CD4-positive, alpha-beta T cell (primary cell): ENCODE data around the gene MTHFD2. TPM values are rescaled to one million over a fixed set of nuclear protein-coding genes. Genes with fewer than 3 reads are reported as not detected.

ENCODE experiments used
- ATAC-seq: fragments of 200-7000 bp; cut with Tn5 transposase; one replicate; pipeline ENCODE4 v1.10.0; 2022; ENCODE audit warnings: mild to moderate bottlenecking; ENCODE audit not compliant: poor library complexity
- CTCF ChIA-PET: fragments of 350-600 bp; sonication (Branson Sonifier 250); formaldehyde crosslinking; loops from one replicate; lab custom pipeline; 2021; ENCODE audit warnings: antibody characterized with exemption, inconsistent platforms; lab: Charles Lee
- POLR2A ChIA-PET: fragments of 350-600 bp; sonication (Branson Sonifier 250); formaldehyde crosslinking; loops from one replicate; lab custom pipeline; 2021; ENCODE audit warnings: antibody characterized with exemption, inconsistent platforms; lab: Charles Lee
- DNase-seq, 14 experiments: peaks; one replicate each; pipeline ENCODE4 v3.0.0-alpha.2; 2013 to 2020; ENCODE audit warnings: mixed read lengths in 2 of 14
- H3K27ac ChIP-seq, 2 donors: one replicate each; pipeline versions ENCODE4 v1.5.1 to v1.7.0; 2013; ENCODE audit warnings: low read length in 2 of 2, low read depth in 1 of 2, mild to moderate bottlenecking in 1 of 2
- H3K27me3 ChIP-seq, 2 experiments: 1 replicate in 1 of 2; 2 replicates in 1 of 2; pipeline versions ENCODE4 v1.6.1 to v1.7.0; 2013; ENCODE audit warnings: low read length in 2 of 2, control low read depth in 1 of 2, mild to moderate bottlenecking in 1 of 2, moderate library complexity in 1 of 2; ENCODE audit not compliant: insufficient read depth in 2 of 2, control insufficient read depth in 1 of 2
- H3K36me3 ChIP-seq: one replicate; pipeline ENCODE4 v1.6.1; 2013; ENCODE audit warnings: low read length, control low read depth; ENCODE audit not compliant: insufficient read depth
- H3K4me1 ChIP-seq: one replicate; pipeline ENCODE4 v1.6.1; 2013; ENCODE audit warnings: low read length, control low read depth; ENCODE audit not compliant: insufficient read depth
- H3K4me3 ChIP-seq: one replicate; pipeline ENCODE4 v1.5.1; 2013; ENCODE audit warnings: mild to moderate bottlenecking, low read length, moderate library complexity
- H3K9me3 ChIP-seq, 2 experiments: 1 replicate in 1 of 2; 2 replicates in 1 of 2; pipeline versions ENCODE4 v1.6.1 to v1.7.0; 2013; ENCODE audit warnings: low read length in 2 of 2, mild to moderate bottlenecking in 2 of 2, control low read depth in 1 of 2, moderate library complexity in 1 of 2; ENCODE audit not compliant: control insufficient read depth in 1 of 2, insufficient read depth in 1 of 2
- H3K27ac Mint-ChIP-seq: one replicate; pipeline ENCODE4 v1.8.0; 2020; ENCODE audit warnings: mixed read lengths
- H3K27me3 Mint-ChIP-seq: one replicate; pipeline ENCODE4 v1.8.0; 2021; ENCODE audit warnings: mixed read lengths
- H3K36me3 Mint-ChIP-seq: one replicate; pipeline ENCODE4 v1.8.0; 2021; ENCODE audit warnings: low read depth, mixed read lengths
- H3K4me1 Mint-ChIP-seq: one replicate; pipeline ENCODE4 v1.8.0; 2021; ENCODE audit warnings: low read depth, mixed read lengths
- H3K4me3 Mint-ChIP-seq: one replicate; pipeline ENCODE4 v1.8.0; 2020; ENCODE audit warnings: mild to moderate bottlenecking, mixed read lengths
- H3K9me3 Mint-ChIP-seq: one replicate; pipeline ENCODE4 v1.8.0; 2020; ENCODE audit warnings: mixed read lengths
- CTCF ChIP-seq: fragments of 200-600 bp; IDR thresholded peaks from one replicate; pipeline ENCODE4 v1.8.0; 2022; ENCODE audit warnings: antibody characterized with exemption, mild to moderate bottlenecking
- intact Hi-C, 2 experiments: fragments of 100-400 bp; cut with DNase I in 1 of 2; cut with micrococcal nuclease in 1 of 2; formaldehyde crosslinking; loops; one replicate each; pipeline versions ENCODE4 v1.15.1 to v1.9.0; 2023 to 2025; cut with DNase I, micrococcal nuclease
- total RNA-seq, 174 experiments: library from RNA in 2 of 174; stranded (reverse) in 2 of 174; gene quantifications; one replicate each; pipeline ENCODE4 v1.2.3 and lab custom pipeline; 2021 to 2026

MTHFD2 gene
- total RNA-seq, 2 experiments from 2014 or later = 18.6 to 21.6 TPM

GRCh38 chr2:74261204-74261864 is 62.9 kb downstream of the MTHFD2 start:
- no peak for DNase-seq
- Histone ChIP-seq H3K27ac (no peak overlapping the region), H3K9me3 (no peaks in the 10 kb centered on the region), H3K4me3 (no peak overlapping the region), H3K36me3 (peaks cover 5% of the 10 kb centered on the region), H3K27me3 (no peaks in the 10 kb centered on the region), H3K4me1 (peaks cover 2% of the 10 kb centered on the region)
- ATAC-seq = no peak
- H3K4me3 Mint-ChIP-seq = no peak overlapping the region
- no peak overlapping the region for H3K27ac Mint-ChIP-seq
- no peaks in the 10 kb centered on the region for H3K9me3 Mint-ChIP-seq
- no peaks in the 10 kb centered on the region for H3K27me3 Mint-ChIP-seq
- peaks cover 22% of the 10 kb centered on the region for H3K36me3 Mint-ChIP-seq
- ChIA-PET POLR2A (no interaction called here), CTCF (interaction anchor here (0.5 kb wide), 1 partner anchor 91 kb away, joined by 3 read pairs; no protein-coding TSS in a partner anchor)
- TF ChIP-seq CTCF = no peak
- intact Hi-C loops = no loop called here
- peaks cover 9% of the 10 kb centered on the region for H3K4me1 Mint-ChIP-seq

GRCh38 chr2:74262681-74263080 is 64.3 kb downstream of the MTHFD2 start:
- Histone ChIP-seq H3K9me3 (no peaks in the 10 kb centered on the region), H3K27me3 (no peaks in the 10 kb centered on the region), H3K27ac (no peak overlapping the region), H3K36me3 (peaks cover 3% of the 10 kb centered on the region), H3K4me3 (no peak overlapping the region), H3K4me1 (peaks cover 7% of the 10 kb centered on the region)
- H3K4me1 Mint-ChIP-seq = peaks cover 19% of the 10 kb centered on the region
- H3K27ac Mint-ChIP-seq = no peak overlapping the region
- intact Hi-C loops = no loop called here
- H3K4me3 Mint-ChIP-seq = no peak overlapping the region
- ChIA-PET POLR2A (no interaction called here), CTCF (no interaction called here)
- H3K36me3 Mint-ChIP-seq = peaks cover 14% of the 10 kb centered on the region
- no peak for TF ChIP-seq CTCF
- no peaks in the 10 kb centered on the region for H3K27me3 Mint-ChIP-seq
- H3K9me3 Mint-ChIP-seq = no peaks in the 10 kb centered on the region
- ATAC-seq = no peak
- no peak for DNase-seq

- no peak overlapping the region for H3K4me3 ChIP-seq
- ChIA-PET CTCF (no interaction called here), POLR2A (no interaction called here)
- peaks cover 10% of the 10 kb centered on the region for H3K36me3 Mint-ChIP-seq
- DNase-seq = no peak
- peaks cover 25% of the 10 kb centered on the region for H3K4me1 Mint-ChIP-seq
- no peak for ATAC-seq
- no peak overlapping the region for H3K27ac Mint-ChIP-seq
- intact Hi-C loops = no loop called here
- H3K4me1 ChIP-seq = peaks cover 9% of the 10 kb centered on the region
- TF ChIP-seq CTCF = no peak
- H3K9me3 ChIP-seq = no peaks in the 10 kb centered on the region
- H3K36me3 ChIP-seq = no peaks in the 10 kb centered on the region
- H3K4me3 Mint-ChIP-seq = no peak overlapping the region
- H3K9me3 Mint-ChIP-seq = no peaks in the 10 kb centered on the region
- no peaks in the 10 kb centered on the region for H3K27me3 ChIP-seq
- H3K27ac ChIP-seq = no peak overlapping the region
- H3K27me3 Mint-ChIP-seq = no peaks in the 10 kb centered on the region
Measured at GRCh38 chr2:74264281-74264680, 65.9 kb downstream of the MTHFD2 start.
